Measurements from ENCODE around the gene PRPF38A. TPM values are rescaled to one million over a fixed set of nuclear protein-coding genes. Genes with fewer than 3 reads are reported as not detected.

The PRPF38A gene
- total RNA-seq, 1 experiment from 2014 or later: 62.4 TPM

DNA sequence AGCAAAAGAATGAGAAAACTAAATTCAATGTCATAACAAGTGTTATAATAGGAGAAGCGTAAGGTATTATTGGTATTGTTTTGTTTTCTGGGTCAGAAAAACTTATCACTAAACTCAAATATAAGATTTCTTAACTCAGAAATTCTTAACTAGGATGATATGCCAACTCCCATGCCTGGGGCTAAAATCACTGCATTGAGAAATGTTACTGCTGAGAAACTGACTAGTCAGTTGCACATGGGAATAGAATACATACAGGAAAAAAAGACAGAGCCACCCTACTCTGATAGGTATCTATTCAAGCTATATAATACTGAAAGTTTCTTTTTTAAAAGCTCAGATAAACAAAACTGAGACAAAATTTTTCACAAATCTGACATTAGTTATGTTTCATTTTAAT is 56.3 kb downstream of the PRPF38A start (continued):
- TF ChIP-seq ARID4B (CRISPR knock-in tag; IDR thresholded peaks at IDR 0.05; ENCODE audit: borderline replicate concordance): no peak

GRCh38 chr1:52461821-52462220 is 57.4 kb downstream of the PRPF38A start:
- POLR2A ChIA-PET: interaction anchor here (0.5 kb wide), 1 partner anchor 43 kb away, joined by 5 read pairs; no protein-coding TSS in a partner anchor
- CTCF ChIA-PET: no interaction called here
- ATAC-seq (no peak), DNase-seq (ENCODE audit: low spot score) (no peak)
- H3K4me1 Mint-ChIP-seq: peaks cover 36% of the 10 kb centered on the region
- no peaks in the 10 kb centered on the region for H3K27me3 Mint-ChIP-seq (ENCODE audit: low read depth)
- TF ChIP-seq NR1H2 (CRISPR knock-in tag; IDR thresholded peaks at IDR 0.05) (no peak), ATF6 (CRISPR knock-in tag; IDR thresholded peaks at IDR 0.05) (no peak), ZNF138 (CRISPR knock-in tag; conservative IDR thresholded peaks at IDR 0.05) (no peak), ZNF281 (CRISPR knock-in tag; IDR thresholded peaks at IDR 0.05) (no peak), SP1 (CRISPR knock-in tag; conservative IDR thresholded peaks at IDR 0.05) (no peak), EMX1 (CRISPR knock-in tag; IDR thresholded peaks at IDR 0.05) (no peak), AR (CRISPR knock-in tag; IDR thresholded peaks at IDR 0.05) (no peak), JAZF1 (CRISPR knock-in tag; IDR thresholded peaks at IDR 0.05) (no peak)
- no peak overlapping the region for H3K4me3 Mint-ChIP-seq
- no peaks in the 10 kb centered on the region for H3K9me3 Mint-ChIP-seq
- peaks cover 18% of the 10 kb centered on the region for H3K36me3 Mint-ChIP-seq
- H3K27ac Mint-ChIP-seq: peak overlapping the region; percentile 7

DNA sequence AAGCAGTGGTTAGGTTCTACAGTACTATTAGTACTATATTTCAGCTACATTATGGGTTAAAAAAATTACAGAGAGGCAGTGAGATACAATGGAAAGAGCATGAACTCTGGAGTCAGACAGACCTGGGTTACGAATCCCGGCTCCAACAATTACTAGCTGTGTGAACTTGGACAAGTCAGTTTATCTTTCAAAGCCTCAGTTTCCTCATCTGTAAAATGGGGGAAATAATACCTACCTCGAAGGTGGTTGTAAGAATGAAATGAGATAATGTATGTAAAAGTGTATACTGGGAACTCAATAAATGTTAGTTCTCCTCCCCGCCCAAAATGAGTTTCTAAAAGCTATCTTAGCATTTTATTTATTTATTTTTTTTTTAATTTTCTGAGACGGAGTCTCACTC is 59.5 kb downstream of the PRPF38A start:
- TF ChIP-seq FOXJ3 (CRISPR knock-in tag; IDR thresholded peaks at IDR 0.05; ENCODE audit: borderline replicate concordance): no peak
- TF ChIP-seq, protein P1, sequence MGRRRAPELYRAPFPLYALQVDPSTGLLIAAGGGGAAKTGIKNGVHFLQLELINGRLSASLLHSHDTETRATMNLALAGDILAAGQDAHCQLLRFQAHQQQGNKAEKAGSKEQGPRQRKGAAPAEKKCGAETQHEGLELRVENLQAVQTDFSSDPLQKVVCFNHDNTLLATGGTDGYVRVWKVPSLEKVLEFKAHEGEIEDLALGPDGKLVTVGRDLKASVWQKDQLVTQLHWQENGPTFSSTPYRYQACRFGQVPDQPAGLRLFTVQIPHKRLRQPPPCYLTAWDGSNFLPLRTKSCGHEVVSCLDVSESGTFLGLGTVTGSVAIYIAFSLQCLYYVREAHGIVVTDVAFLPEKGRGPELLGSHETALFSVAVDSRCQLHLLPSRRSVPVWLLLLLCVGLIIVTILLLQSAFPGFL (CRISPR knock-in tag; IDR thresholded peaks at IDR 0.05; ENCODE audit: borderline replicate concordance): no peak
- TF ChIP-seq, protein P2, sequence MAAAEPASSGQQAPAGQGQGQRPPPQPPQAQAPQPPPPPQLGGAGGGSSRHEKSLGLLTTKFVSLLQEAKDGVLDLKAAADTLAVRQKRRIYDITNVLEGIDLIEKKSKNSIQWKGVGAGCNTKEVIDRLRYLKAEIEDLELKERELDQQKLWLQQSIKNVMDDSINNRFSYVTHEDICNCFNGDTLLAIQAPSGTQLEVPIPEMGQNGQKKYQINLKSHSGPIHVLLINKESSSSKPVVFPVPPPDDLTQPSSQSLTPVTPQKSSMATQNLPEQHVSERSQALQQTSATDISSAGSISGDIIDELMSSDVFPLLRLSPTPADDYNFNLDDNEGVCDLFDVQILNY (CRISPR knock-in tag; IDR thresholded peaks at IDR 0.05): no peak
- TF ChIP-seq ZNF416 (CRISPR knock-in tag; IDR thresholded peaks at IDR 0.05): no peak
- TF ChIP-seq ZNF512 (CRISPR knock-in tag; IDR thresholded peaks at IDR 0.05; ENCODE audit: borderline replicate concordance): no peak
- H3K9me3 Mint-ChIP-seq: no peaks in the 10 kb centered on the region

More for the DNA sequence above, 59.5 kb downstream of the PRPF38A start:
- Mint-ChIP-seq H3K27me3 (ENCODE audit: low read depth) (no peaks in the 10 kb centered on the region), H3K4me1 (peaks cover 30% of the 10 kb centered on the region), H3K4me3 (no peak overlapping the region), H3K36me3 (peaks cover 10% of the 10 kb centered on the region), H3K27ac (peak overlapping the region; percentile 92)
- DNase-seq (ENCODE audit: low spot score) (no peak), ATAC-seq (no peak)
- CTCF ChIA-PET: interaction anchor here (1.0 kb wide), 1 partner anchor 196 kb away, joined by 4 read pairs; no protein-coding TSS in a partner anchor
- POLR2A ChIA-PET: no interaction called here
